Ovary (tissue), 9 donors: ENCODE results near the gene SLC10A4. TPM values are rescaled to one million over a fixed set of nuclear protein-coding genes. Genes with fewer than 3 reads are reported as not detected.
A peak's percentile ranks its signal among the peaks of the same experiment; 100 is the strongest.

ENCODE experiments used
- DNase-seq, 5 donors: peaks; one replicate each; pipeline ENCODE4 v3.0.0-alpha.2; 2019 to 2020
- H3K27ac ChIP-seq, 2 donors: fragments of 200-600 bp; one replicate each; pipeline versions ENCODE4 v1.5.1 to v1.8.0; 2019 to 2022
- H3K27me3 ChIP-seq: fragments of 200-600 bp; one replicate; pipeline ENCODE4 v1.8.0; 2022
- H3K36me3 ChIP-seq: fragments of 200-600 bp; sonication (generic); one replicate; pipeline ENCODE4 v1.5.1; 2019
- H3K4me1 ChIP-seq: one replicate; pipeline ENCODE4 v1.8.1; 2013; ENCODE audit warnings: mild to moderate bottlenecking, moderate library complexity; ENCODE audit not compliant: insufficient read depth
- H3K4me3 ChIP-seq: fragments of 200-600 bp; sonication (generic); one replicate; pipeline ENCODE4 v1.5.1; 2017
- H3K9me3 ChIP-seq, 2 donors: fragments of 200-600 bp in 1 of 2; sonication (generic) in 1 of 2; one replicate each; pipeline versions ENCODE4 v1.5.1 to v1.8.1; 2013 to 2019; ENCODE audit warnings: mild to moderate bottlenecking in 1 of 2, moderate library complexity in 1 of 2
- EP300 ChIP-seq: sonication (generic); formaldehyde crosslinking; IDR thresholded peaks from one replicate; pipeline ENCODE4 v1.6.1; 2017; ENCODE audit warnings: antibody characterized with exemption
- POLR2A ChIP-seq: fragments of 450-650 bp; IDR thresholded peaks from one replicate; pipeline ENCODE4 v1.6.1; 2017; ENCODE audit warnings: antibody characterized with exemption, mild to moderate bottlenecking, moderate library complexity
- WGBS, 3 donors: extraction: QIAGEN DNeasy Blood & Tissue Kit in 1 of 3; methylation state at CpG; one replicate each; pipeline versions ENCODE4 v1.1.5 to v1.1.7; 2013 to 2017; 5-methylcytosine and 5-hydroxymethylcytosine counted together
- intact Hi-C, 4 donors: fragments of 100-400 bp; cut with DNase I; formaldehyde crosslinking; loops; one replicate each; pipeline versions ENCODE4 v1.11.0 to v1.15.1; 2022 to 2023
- polyA plus RNA-seq, 2 donors: library from polyadenylated mRNA; stranded (reverse); fragments of 200-250 nt in 1 of 2; fragments of 350-450 nt in 1 of 2; fragmentation: Illumina TruSeq in 1 of 2; extraction: RNeasy Lipid Tissue Mini Kit (QIAGEN cat#74804) in 1 of 2; gene quantifications; one replicate each; pipeline ENCODE4 v1.2.3, GENCODE V29; 2013 to 2014
- total RNA-seq, 7 donors: library from RNA; depleted of rRNA in 2 of 7; stranded (reverse); fragments of >200 nt in 2 of 7; fragmentation: NEBNext Ultra II Directional in 3 of 7; extraction: Animal tissue kit (Norgen Biotek cat#: 25700) in 3 of 7; gene quantifications; one replicate each; pipeline versions ENCODE4 v1.1.0 to v1.2.4, GENCODE V29; 2016 to 2023
- TF ChIP-seq, protein P1 (sequence below), 3 donors: fragments of 450-650 bp in 2 of 3; fragments of 200-600 bp in 1 of 3; IDR thresholded peaks; one replicate each; pipeline versions ENCODE4 v1.5.1 to v1.8.0; 2016 to 2022; ENCODE audit warnings: antibody characterized with exemption in 3 of 3, mild to moderate bottlenecking in 1 of 3
- donor health status: DM: no; HTN: no; CAD: no; lungs with moderate emphysema.
- donor health status: DM: no; HTN: no; CAD: no.
- donor health status: Bipolar disorder and iron deficiency.
- donor health status: DM: yes; HTN: yes; CAD: no.
- donor health status: DM: no; HTN: no; CAD: no.
- donor health status: DM: yes; HTN: yes; CAD: no.

Gene SLC10A4
- total and polyA plus RNA-seq, 9 donors, result 0.05 to 0.20 (median 0.12) TPM; not detected in 5

DNA sequence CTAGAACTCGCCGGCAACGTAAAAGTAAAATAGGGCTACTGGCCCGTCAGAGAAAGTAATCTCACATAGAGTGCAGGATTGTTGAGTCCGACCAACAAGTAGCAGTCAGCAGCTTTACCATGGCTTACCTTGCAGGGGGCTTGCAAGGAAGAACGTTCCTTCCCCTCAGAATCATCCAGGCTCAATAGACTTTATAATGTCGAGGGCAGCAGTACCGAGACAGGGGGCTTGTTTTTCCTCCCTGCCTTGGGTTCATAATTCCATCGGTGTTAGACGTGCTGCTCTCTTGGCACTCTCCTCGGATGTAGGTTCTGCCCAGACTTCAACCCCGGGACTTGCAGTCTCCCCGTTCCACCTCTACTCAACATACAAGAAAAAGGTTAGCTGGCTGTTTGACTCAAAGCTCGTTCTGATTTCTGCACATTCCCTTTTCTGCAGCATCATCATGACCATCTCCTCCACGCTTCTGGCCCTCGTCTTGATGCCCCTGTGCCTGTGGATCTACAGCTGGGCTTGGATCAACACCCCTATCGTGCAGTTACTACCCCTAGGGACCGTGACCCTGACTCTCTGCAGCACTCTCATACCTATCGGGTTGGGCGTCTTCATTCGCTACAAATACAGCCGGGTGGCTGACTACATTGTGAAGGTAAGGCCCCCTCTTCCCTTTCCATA, 1.5 kb downstream of the SLC10A4 start:
- TF ChIP-seq, protein P1, sequence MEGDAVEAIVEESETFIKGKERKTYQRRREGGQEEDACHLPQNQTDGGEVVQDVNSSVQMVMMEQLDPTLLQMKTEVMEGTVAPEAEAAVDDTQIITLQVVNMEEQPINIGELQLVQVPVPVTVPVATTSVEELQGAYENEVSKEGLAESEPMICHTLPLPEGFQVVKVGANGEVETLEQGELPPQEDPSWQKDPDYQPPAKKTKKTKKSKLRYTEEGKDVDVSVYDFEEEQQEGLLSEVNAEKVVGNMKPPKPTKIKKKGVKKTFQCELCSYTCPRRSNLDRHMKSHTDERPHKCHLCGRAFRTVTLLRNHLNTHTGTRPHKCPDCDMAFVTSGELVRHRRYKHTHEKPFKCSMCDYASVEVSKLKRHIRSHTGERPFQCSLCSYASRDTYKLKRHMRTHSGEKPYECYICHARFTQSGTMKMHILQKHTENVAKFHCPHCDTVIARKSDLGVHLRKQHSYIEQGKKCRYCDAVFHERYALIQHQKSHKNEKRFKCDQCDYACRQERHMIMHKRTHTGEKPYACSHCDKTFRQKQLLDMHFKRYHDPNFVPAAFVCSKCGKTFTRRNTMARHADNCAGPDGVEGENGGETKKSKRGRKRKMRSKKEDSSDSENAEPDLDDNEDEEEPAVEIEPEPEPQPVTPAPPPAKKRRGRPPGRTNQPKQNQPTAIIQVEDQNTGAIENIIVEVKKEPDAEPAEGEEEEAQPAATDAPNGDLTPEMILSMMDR (IDR thresholded peaks at IDR 0.05), result no peak
- TF ChIP-seq POLR2A, result no peak
- no peak for TF ChIP-seq EP300
- intact Hi-C loops, result no loop called here

DNA sequence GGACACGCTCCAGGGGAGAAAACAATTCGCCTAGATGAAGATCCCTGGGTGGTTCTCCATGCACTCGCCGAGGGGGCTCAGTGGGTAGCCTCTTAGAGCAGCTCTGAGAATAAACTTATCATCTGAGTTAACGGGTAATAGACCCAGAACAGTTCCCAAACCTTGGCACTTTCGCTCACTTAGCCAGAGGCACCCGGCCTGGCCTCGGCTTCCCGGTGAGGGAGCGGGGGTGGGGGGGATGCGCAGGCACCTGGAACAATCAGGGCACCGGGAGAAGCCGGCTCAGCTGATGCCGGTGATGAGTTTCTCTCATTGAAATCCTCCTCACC, 6.5 kb downstream of the SLC10A4 start:
- Histone ChIP-seq H3K9me3 (no peaks in the 10 kb centered on the region), H3K27ac (no peak overlapping the region), H3K4me3 (no peak overlapping the region), H3K4me1 (peaks cover 1% of the 10 kb centered on the region), H3K36me3 (no peaks in the 10 kb centered on the region), H3K27me3 (no peaks in the 10 kb centered on the region)
- no peak for DNase-seq
- WGBS, 3 donors, result 28 to 40% (median 38%) methylated on average over 14 of the region's 14 CpGs
- no peak for TF ChIP-seq EP300
- TF ChIP-seq POLR2A, result no peak
- TF ChIP-seq, protein P1 (IDR thresholded peaks at IDR 0.05), result no peak
- intact Hi-C loops, result no loop called here

More for the DNA sequence above, 1.5 kb downstream of the SLC10A4 start:
- Histone ChIP-seq H3K4me1 (peaks cover 7% of the 10 kb centered on the region), H3K9me3 (no peaks in the 10 kb centered on the region), H3K27ac (no peak overlapping the region), H3K27me3 (no peaks in the 10 kb centered on the region), H3K36me3 (no peaks in the 10 kb centered on the region), H3K4me3 (no peak overlapping the region)
- 65 to 73% (median 65%) methylated on average over 22 of the region's 22 CpGs for WGBS, 3 donors
- no peak for DNase-seq

DNA sequence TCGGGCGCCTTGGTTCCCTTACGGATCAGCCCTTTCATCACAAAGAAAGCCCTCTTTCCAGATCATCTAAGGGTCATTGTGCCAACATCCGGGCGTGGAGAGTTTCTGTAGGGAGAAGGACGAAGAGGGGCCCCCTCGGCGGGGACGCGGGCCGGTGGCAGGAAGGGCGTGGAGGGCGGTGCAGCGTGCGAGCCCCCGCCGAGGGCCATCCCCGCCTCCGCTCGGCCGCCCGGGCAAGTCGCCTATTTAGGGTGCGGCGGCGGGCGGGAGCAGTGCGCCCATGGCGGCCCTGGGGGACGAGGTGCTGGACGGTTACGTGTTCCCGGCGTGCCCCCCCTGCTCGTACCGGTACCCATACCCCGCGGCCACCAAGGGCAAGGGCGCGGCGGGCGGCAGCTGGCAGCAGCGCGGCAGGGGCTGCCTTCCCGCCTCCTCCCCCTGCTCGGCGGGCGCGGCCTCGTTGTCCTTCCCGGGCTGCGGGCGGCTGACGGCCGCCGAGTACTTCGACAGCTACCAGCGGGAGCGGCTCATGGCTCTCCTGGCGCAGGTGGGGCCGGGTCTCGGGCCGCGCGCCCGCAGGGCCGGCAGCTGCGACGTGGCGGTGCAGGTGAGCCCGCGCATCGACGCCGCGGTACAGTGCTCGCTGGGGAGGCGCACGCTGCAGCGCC, 7.0 kb downstream of the SLC10A4 start, which contains the start of gene ZAR1:
TSS of gene ZAR1 (plus strand) at position 241 of the 668 bp plus-strand sequence. CDS start at position 281, 40 bp downstream.
- Histone ChIP-seq H3K27ac (no peak within 1 kb of the TSS), H3K36me3 (no peaks in the 10 kb centered on the region), H3K9me3 (no peaks in the 10 kb centered on the region), H3K4me1 (peaks cover 1% of the 10 kb centered on the region), H3K27me3 (no peaks in the 10 kb centered on the region), H3K4me3 (no peak within 1 kb of the TSS)
- TF ChIP-seq, protein P1 (IDR thresholded peaks at IDR 0.05), result no peak
- TF ChIP-seq POLR2A, result no peak
- TF ChIP-seq EP300, result no peak
- WGBS, 3 donors, result 2 to 7% (median 2%) methylated on average over 60 to 80 of the region's 80 CpGs
- peak in 1 of 5 donors; percentile 8 for DNase-seq
- intact Hi-C loops, result no loop called here

DNA sequence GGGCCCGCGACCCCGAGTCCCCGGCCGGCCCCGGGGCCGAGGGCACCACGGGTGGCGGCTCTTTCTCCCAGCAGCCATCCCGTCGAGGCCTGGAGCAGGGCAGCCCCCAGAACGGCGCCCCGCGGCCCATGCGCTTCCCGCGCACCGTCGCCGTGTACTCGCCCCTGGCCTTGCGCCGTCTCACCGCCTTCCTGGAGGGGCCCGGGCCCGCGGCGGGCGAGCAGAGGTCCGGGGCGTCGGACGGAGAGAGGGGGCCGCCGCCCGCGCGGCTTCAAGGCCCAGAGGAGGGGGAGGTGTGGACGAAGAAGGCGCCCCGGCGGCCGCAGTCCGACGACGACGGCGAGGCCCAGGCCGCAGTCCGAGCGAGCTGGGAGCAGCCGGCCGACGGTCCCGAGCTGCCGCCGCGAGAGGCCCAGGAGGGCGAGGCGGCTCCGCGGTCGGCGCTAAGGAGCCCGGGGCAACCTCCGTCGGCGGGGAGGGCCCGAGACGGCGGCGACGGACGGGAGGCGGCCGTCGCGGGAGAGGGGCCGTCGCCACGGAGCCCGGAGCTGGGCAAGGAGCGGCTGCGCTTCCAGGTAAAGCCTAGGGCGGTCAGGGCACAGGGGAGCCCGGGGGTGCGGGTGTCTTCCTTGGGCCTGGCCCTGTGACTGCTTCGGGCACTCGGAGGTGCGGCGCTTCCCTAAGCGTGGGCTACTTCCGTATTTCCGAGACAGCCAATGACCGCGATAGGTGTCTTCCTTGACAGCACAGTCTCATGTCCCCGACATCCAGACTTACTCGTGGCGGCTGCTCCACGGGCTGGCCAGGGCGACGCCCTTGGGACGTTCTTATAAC, 7.8 kb downstream of the SLC10A4 start:
- no peaks in the 10 kb centered on the region for H3K36me3 ChIP-seq
- H3K9me3 ChIP-seq, result no peaks in the 10 kb centered on the region
- H3K27ac ChIP-seq, result no peak overlapping the region
- intact Hi-C loops, result no loop called here
- H3K4me1 ChIP-seq, result peaks cover 1% of the 10 kb centered on the region
- no peak overlapping the region for H3K4me3 ChIP-seq
- TF ChIP-seq, protein P1 (IDR thresholded peaks at IDR 0.05), result no peak
- no peak for TF ChIP-seq POLR2A
- no peak for TF ChIP-seq EP300
- no peaks in the 10 kb centered on the region for H3K27me3 ChIP-seq
- no peak for DNase-seq
- WGBS, 3 donors, result 7 to 21% (median 10%) methylated on average over 55 to 104 of the region's 104 CpGs
